GM21737 (cell line): Measurements from ENCODE around the gene CLSTN2.

Experiments
- ATAC-seq: cut with Tn5 transposase; IDR thresholded peaks from one replicate; pipeline ENCODE4 v1.9.1; 2021; ENCODE audit warnings: mild to moderate bottlenecking, moderate library complexity; ENCODE audit not compliant: unreplicated experiment

The CLSTN2 gene

GRCh38 chr3:140441006-140441405 is 506.0 kb downstream of the CLSTN2 start:
- ATAC-seq: no peak

DNA sequence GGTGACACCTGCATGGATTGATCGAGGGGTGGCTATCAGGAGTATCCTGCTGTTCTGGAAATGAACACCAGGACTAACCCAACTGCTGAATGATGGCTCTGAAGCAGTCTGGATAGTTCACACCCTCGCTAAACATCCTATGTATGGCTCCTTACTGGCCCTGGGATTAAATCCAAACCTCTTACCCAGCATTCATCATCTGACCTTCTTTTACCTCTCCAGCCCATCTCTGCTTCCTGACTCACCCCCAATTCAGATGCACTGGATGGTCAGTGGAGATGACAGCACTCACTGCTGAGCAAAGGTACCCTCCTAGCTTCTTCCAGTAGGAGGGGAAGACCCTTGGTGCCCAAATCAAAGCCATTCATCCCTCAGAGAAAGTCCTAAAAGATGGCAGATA is 507.6 kb downstream of the CLSTN2 start:
- no peak for ATAC-seq

DNA sequence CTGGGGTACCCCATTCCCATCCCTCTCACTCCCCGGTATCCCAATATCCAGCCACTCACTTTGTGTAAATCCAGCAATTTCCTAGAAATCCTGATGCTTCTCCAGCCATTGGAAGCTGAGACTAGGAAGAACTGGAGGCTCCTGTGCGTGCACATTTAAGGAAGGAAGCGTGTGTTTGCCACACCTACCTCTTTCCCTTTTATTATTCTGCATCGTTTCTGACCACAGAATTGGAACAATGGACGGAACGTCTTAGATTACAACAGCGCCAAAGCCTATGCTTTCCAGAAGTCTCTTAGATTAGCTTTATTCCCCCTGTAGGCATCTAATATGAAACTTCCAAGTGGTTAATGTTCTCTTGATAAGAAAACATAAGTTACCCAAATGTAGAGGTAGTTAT is 508.1 kb downstream of the CLSTN2 start:
- ATAC-seq: no peak

- ATAC-seq: no peak
Observed at GRCh38 chr3:140443806-140444205, 508.8 kb downstream of the CLSTN2 start.

DNA sequence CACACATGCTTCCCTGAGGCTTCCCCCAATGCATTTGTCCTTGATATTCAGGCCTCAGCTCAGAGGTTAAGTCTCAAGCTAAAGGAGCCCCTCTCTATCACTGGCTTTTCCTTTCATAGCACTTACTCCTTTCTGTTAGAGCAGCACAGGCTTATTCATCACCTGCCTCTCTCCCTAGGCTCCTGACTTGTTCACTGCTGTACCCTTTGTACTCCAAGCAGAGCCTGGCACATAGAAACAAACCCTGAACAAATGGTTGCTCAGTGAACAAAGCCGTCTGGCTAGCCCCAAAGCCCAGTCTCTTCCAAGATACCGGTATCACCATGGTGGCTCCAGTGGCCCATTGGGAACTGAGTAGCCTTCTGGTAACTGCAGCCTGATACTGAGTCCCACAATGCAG is 511.7 kb downstream of the CLSTN2 start:
- ATAC-seq: no peak

DNA sequence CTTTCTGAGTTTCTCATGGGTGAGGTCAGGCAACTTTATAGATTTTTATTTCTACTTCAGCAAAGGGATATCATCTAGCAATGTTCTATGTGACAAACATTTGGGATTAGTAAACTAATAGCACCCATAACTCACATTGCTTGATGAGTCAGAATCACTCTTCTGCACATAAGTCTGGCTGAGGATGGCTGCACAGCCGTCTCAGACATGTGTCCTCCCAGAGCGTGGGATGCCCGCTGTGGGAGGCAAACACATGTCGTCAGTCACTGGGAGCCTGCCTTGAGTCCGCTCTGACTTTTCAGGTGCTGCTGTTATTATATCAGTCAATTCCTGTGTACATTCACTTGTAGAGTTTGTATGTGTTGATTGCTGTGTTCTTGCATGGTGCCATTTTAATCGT is 512.2 kb downstream of the CLSTN2 start:
- no peak for ATAC-seq

- no peak for ATAC-seq
Observed at GRCh38 chr3:140448001-140448400, 513.0 kb downstream of the CLSTN2 start.

DNA sequence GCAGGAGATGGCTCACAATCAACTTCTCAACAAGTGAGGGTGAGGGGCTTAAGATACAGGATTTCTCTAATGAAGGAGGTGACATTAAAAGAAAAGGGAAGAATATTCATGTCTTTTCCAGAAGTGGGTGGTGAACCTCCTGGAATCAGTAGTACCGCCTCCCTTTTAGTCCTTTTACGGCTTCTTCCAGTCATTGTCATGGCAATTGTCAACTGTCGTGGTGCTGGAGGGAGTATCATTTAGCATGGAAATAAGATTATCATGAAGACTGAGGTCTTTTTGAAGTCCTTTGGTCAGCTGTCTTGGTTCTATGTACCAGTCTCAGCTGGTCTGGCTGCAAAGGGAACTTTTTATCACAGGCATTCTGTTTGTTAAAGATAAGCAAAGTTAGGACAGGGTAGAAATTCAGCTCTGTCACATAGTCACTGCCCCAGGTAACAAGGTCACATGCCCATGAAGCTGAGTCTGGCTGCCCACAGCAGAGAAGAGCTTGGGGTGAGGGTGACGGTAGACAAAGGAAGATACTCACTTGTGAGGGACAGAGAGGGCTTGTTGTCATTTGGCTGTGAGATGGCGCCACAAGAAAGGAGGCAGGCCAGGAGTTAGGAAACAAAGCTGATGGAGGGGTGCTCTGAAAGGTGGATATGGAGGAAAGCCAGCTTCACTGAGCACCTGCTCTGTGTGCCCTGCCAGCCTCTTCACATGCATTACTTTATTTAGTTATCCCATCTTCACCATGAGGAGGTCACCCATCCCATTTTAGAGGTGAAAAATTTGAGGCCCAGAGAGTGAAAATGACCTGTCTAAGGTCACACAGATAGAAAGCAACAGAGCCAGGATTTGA is 514.6 kb downstream of the CLSTN2 start:
- ATAC-seq: no peak

- no peak for ATAC-seq
Observed at GRCh38 chr3:140453750-140454149, 518.8 kb downstream of the CLSTN2 start.

DNA sequence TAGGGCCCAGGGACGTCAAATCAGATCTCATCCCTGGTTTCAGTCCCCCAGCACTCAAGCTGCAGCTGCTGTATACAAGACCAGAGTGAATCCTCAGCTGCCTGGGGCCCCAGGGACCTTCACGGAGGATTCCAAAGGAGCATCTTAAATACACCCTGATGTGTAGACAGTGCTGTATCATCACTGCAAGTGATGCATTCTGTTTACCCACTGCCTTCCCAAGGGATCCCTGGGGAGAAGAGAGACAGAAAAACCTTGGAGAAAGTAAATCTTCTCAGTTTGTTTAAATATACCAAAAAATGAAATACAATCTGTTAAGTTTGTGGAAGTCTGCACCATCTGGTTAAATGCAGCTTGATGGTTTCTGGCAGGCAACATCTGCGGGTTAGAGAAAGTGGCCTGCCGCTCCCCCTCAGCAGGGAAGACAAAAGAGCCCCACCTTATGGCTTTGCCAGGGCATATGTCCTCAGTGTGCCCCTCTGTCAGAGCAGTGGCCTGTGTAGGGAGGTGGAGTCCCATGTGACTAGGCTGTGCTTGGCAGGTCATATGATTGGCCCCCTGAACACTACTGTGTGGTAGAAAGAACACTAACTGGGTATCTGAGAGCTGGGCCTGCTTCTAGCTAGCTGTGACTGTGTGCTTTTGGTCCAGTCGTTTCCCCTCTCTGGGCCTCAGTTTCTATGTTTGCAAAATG is 520.7 kb downstream of the CLSTN2 start:
- ATAC-seq: no peak

GRCh38 chr3:140456974-140457373 is 522.0 kb downstream of the CLSTN2 start:
- no peak for ATAC-seq

DNA sequence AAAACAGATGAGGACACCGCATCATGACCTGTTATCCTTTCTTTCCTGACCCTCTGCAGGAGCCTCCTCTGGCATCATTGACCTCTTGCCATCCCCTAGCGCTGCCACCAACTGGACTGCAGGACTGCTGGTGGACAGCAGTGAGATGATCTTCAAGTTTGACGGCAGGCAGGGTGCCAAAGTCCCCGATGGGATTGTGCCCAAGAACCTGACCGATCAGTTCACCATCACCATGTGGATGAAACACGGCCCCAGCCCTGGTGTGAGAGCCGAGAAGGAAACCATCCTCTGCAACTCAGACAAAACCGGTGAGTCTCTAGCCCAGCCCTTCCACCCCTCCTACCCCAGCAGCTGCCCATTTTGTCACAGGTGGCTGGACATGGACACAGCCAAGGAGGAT is 524.5 kb downstream of the CLSTN2 start:
- no peak for ATAC-seq

DNA sequence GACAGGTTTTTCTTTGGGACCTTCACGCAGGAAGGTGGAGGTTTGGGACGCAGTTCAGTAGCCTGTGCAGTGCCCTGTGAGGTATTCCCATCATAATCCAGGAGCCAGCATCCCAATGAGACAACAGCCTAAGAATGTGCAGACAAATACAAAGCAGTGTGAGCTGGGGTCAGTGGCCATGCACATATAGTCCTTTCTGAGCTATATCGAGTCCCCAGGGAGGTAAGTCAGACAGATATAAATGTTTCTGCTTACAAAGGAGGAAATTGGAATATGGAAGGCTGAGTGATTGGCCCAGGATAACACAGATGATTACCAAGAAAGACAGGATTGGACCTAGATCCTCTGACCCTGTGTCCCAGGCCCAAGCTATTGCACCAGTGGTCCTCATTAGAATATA is 526.3 kb downstream of the CLSTN2 start:
- no peak for ATAC-seq

GRCh38 chr3:140463355-140463754 is 528.4 kb downstream of the CLSTN2 start:
- no peak for ATAC-seq

GRCh38 chr3:140465988-140466387 is 531.0 kb downstream of the CLSTN2 start:
- ATAC-seq: no peak

DNA sequence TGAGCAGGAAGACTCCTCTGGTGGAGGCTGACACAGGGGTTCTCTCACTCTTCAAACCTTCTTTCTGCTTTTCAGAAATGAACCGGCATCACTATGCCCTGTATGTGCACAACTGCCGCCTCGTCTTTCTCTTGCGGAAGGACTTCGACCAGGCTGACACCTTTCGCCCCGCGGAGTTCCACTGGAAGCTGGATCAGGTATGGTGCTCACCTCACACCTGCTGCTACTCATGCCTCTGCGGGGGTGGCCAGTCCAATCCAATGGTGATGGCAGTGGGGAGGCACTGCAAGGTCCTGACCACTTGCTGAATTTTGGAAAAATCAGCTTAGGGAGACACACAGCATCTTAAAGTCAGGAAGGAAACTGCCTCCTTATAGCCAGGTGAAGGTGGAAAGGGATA is 531.5 kb downstream of the CLSTN2 start:
- no peak for ATAC-seq

DNA sequence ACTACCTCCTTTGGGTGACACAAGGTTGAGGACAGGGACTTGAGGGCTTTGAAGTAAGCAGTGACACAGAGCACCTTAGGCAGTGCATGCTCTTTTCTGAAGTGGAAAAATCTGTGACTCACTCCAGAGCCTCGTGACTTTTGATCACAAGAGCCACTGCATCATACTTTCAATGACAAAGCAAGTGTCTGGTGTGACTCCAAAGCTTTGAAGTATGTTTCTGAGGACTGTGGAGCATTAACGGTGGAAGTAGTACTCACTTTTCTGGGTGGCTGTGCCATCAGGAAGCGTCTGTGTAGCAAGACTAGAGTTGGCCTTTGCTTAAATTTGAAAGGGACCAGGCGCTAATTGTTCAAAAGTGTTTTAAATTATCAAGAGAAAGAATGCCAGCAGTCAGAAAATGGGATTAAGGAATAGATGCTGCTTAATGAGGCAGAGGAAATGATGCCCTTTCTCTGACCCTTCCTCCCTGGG is 532.2 kb downstream of the CLSTN2 start:
- no peak for ATAC-seq

GRCh38 chr3:140467796-140468315 is 532.9 kb downstream of the CLSTN2 start:
- no peak for ATAC-seq

GRCh38 chr3:140468407-140468806 is 533.4 kb downstream of the CLSTN2 start:
- no peak for ATAC-seq

DNA sequence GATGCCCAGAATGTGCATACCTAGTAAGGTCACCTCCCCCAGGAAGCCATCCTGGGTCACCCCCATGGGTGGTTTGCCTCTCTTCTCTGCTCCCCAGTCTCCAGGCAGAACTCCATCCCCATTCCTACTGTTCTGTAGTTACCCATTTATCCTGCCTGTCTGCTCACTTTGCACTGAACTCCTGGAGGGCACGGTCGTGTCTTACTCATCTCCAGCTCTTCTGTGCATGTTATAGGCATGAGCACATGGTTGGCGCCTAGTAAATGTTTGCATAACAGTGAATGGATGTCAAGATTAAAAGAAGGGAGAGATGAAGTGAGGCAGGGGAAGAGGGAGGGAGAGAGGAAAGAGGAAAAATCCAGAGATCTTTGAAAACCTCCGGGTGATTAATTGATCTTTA is 534.5 kb downstream of the CLSTN2 start:
- no peak for ATAC-seq

DNA sequence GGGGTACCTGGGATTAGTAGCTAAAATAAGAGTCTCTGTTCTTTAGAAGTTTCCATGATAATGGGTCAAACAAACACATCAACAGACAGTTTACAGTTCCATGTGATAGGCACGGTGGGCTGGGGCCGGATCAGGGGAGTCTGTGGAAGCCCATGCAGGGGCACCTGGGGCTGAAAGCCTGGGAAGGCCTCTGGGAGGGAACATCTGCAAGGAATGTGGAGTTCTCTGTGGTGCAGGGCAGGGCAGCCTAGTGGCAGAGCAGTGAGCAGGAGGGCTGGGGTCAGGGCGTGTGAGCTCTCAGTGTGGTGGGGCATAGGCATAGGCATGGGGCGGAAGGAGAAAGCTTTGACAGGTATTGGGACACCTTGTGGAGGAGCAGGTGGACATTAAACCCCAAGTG is 535.2 kb downstream of the CLSTN2 start:
- no peak for ATAC-seq

- no peak for ATAC-seq
Observed at GRCh38 chr3:140470962-140471361, 536.0 kb downstream of the CLSTN2 start.
